Erythroblast (primary cell): ENCODE data around the gene PCSK7.
A peak's percentile ranks its signal among the peaks of the same experiment; 100 is the strongest.

Experiments
- DNase-seq, 2 experiments: peaks; one replicate each; lab custom pipeline; 2025; lab: John Stamatoyannopoulos, UW
- GATA1 ChIP-seq: IDR thresholded peaks from 2 replicates; pipeline ENCODE4 v1.6.1; 2011; ENCODE audit warnings: low read depth, mild to moderate bottlenecking, control low read depth, low read length, moderate library complexity
- POLR2A ChIP-seq: IDR thresholded peaks from 2 replicates; pipeline ENCODE4 v1.6.1; 2011; ENCODE audit warnings: mild to moderate bottlenecking, low read length

Gene PCSK7

GRCh38 chr11:117226388-117227385 is 5.2 kb downstream of the PCSK7 start:
- TF ChIP-seq POLR2A (no peak), GATA1 (no peak)
- peak; percentile 85 to 90 for DNase-seq

GRCh38 chr11:117225553-117226170 is 6.2 kb downstream of the PCSK7 start:
- DNase-seq, result no peak
- no peak for TF ChIP-seq GATA1
- no peak for TF ChIP-seq POLR2A

DNA sequence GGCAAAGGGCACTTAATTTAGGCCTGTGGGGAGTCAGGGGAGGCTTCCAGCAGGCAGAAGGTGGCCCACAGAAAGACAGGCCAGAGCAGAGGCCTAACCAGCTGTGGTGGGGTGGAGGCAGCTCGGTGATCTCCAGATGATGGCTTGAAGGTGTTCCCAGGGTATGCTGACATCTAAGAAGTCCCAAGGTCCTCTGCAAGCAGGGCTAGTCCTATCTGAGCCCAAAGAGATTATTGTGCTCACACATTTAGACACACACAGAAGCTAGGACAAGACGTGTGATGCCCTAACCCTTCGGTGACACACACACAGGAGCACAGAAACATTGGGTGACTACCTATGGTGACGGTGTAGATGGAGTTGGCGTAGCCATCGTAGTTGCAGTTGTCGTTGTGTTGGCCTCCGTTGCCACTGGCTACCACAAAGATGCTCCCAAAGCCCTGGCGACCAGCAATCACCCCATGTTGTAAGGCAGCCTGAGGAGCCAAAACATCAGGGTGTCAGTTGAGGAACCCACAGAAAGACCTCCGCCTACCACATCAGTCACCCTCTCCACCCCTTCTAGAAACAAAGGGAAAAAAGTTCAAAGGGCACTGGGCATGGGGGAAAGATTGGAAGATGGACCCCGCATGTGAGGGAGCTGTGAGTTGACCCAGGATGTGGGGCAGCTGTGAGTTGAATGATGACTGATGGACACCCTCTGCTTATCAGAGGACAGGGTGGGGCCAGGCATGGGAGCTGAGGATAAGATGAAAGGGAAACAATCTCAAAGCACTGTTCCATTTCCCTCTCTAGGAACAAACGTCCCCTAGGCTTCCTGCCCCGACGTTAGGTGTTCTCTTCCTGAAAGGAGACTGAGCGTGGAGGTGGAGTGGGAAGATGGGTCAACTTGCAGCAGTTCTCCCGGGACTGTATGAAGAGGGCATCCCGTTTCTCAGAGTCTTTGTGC is 7.9 kb downstream of the PCSK7 start:
- DNase-seq, result peak; percentile 87 to 91
- peak; percentile 17 for TF ChIP-seq GATA1
- TF ChIP-seq POLR2A, result peak; percentile 49

- no peak for TF ChIP-seq GATA1
- no peak for TF ChIP-seq POLR2A
- no peak for DNase-seq
Measured at GRCh38 chr11:117222991-117223740, 8.7 kb downstream of the PCSK7 start.

- no peak for DNase-seq
Measured at GRCh38 chr11:117221775-117222517, 9.9 kb downstream of the PCSK7 start.

GRCh38 chr11:117220999-117221774 is 10.7 kb downstream of the PCSK7 start:
- DNase-seq, result peak in 1 of 2 experiments; percentile 21
- TF ChIP-seq POLR2A (no peak), GATA1 (no peak)

More at GRCh38 chr11:117221775-117222517, 9.9 kb downstream of the PCSK7 start:
- TF ChIP-seq GATA1 (no peak), POLR2A (no peak)

- DNase-seq, result peak; percentile 20 to 21
- TF ChIP-seq POLR2A (no peak), GATA1 (no peak)
Measured at GRCh38 chr11:117220568-117220967, 11.3 kb downstream of the PCSK7 start.

GRCh38 chr11:117219995-117220394 is 11.9 kb downstream of the PCSK7 start:
- TF ChIP-seq GATA1 (no peak), POLR2A (peak; percentile 24)

DNA sequence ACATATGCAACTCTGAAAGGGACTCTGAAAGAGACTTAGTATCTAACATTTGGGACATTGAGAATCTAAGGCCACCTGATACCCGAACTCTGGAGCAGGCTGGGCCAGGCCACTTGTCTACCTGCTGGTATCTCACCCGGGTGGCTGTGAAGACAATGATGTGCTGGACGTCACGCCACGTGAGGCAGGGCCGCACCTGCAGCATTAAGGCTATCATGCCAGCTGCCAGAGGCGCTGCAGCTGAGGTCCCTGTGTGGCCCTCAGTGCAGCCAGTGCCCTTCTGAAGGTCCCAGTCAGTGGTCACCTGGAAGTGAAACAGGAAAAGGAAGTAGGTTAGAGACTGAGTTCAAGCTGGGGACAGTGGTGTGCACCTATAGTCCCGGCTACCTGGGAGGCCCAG is 12.4 kb downstream of the PCSK7 start:
- TF ChIP-seq POLR2A (no peak), GATA1 (no peak)
- DNase-seq, result no peak

More at GRCh38 chr11:117219995-117220394, 11.9 kb downstream of the PCSK7 start:
- peak; percentile 56 to 73 for DNase-seq

GRCh38 chr11:117219001-117219400 is 12.9 kb downstream of the PCSK7 start:
- DNase-seq, result no peak
- no peak for TF ChIP-seq POLR2A
- no peak for TF ChIP-seq GATA1

- DNase-seq, result no peak
Measured at GRCh38 chr11:117218133-117218915, 13.5 kb downstream of the PCSK7 start.

More at GRCh38 chr11:117218133-117218915, 13.5 kb downstream of the PCSK7 start:
- no peak for TF ChIP-seq GATA1
- no peak for TF ChIP-seq POLR2A
